Measurements from ENCODE around the gene ZNF853.

DNA sequence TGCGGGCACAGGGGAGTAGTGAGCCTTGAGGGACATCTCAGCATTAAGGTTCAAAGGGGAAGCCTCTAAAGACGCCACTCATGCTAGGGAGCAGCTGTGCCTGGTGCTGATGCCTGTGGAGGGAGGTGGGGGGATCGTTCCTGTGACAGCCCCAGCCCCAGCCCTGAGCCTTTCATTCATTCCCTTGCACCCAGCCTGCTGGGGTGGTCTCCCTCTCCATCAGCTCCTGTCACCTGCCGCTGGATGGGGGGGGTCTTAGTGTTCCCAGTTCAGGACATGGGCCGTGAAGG lies 33.4 kb downstream of the ZNF853 start:
- no peak for TF ChIP-seq SIN3A (conservative IDR thresholded peaks at IDR 0.05 in 1 of 2, IDR thresholded peaks at IDR 0.05 in 1 of 2; ENCODE audit: low read depth in 1 of 2, low read length in 2 of 2)
- TF ChIP-seq, protein P1, sequence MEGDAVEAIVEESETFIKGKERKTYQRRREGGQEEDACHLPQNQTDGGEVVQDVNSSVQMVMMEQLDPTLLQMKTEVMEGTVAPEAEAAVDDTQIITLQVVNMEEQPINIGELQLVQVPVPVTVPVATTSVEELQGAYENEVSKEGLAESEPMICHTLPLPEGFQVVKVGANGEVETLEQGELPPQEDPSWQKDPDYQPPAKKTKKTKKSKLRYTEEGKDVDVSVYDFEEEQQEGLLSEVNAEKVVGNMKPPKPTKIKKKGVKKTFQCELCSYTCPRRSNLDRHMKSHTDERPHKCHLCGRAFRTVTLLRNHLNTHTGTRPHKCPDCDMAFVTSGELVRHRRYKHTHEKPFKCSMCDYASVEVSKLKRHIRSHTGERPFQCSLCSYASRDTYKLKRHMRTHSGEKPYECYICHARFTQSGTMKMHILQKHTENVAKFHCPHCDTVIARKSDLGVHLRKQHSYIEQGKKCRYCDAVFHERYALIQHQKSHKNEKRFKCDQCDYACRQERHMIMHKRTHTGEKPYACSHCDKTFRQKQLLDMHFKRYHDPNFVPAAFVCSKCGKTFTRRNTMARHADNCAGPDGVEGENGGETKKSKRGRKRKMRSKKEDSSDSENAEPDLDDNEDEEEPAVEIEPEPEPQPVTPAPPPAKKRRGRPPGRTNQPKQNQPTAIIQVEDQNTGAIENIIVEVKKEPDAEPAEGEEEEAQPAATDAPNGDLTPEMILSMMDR (IDR thresholded peaks at IDR 0.05; ENCODE audit: control extremely low read depth in 1 of 3, insufficient read depth in 1 of 3, low read depth in 1 of 3, low read length in 3 of 3), result no peak
- no peak for TF ChIP-seq TAF7 (optimal IDR thresholded peaks at IDR 0.05; ENCODE audit: borderline replicate concordance, low read depth, low read length)
- no peak for TF ChIP-seq SIRT6 (IDR thresholded peaks at IDR 0.05; ENCODE audit: low read length)
- TF ChIP-seq POLR2A (IDR thresholded peaks at IDR 0.05; ENCODE audit: control extremely low read depth in 1 of 2, low read depth in 2 of 2, low read length in 2 of 2), result no peak
- TF ChIP-seq HDAC6 (IDR thresholded peaks at IDR 0.05; ENCODE audit: low read depth, low read length), result no peak
- no peak for TF ChIP-seq SAP30 (IDR thresholded peaks at IDR 0.05; ENCODE audit: insufficient read depth, insufficient replicate concordance, low read length)
- no peak for TF ChIP-seq TAF1 (IDR thresholded peaks at IDR 0.05; ENCODE audit: low read depth, low read length)
